ENCODE data around the gene CPSF7. TPM values are rescaled to one million over a fixed set of nuclear protein-coding genes. Genes with fewer than 3 reads are reported as not detected.

The CPSF7 gene
- total RNA-seq, 1 experiment from 2014 or later: 145 TPM

GRCh38 chr11:61361741-61362541 lies 67.8 kb downstream of the CPSF7 start, which contains the start of the genes CYB561A3 and TMEM138:
TSS of gene CYB561A3 (minus strand) at chr11:61361882. CDS start at chr11:61356713, 5,169 bp downstream.
TSS of gene TMEM138 (plus strand) at chr11:61362374. CDS start at chr11:61364391, 2,017 bp downstream.
- no peak for TF ChIP-seq CTCF (conservative IDR thresholded peaks at IDR 0.05)
- DNase-seq: peak; percentile 90
- H3K4ac ChIP-seq (ENCODE audit: low read depth, low read length): no peak within 1 kb of the TSS; the same call in 1 of the 2 replicates
- Mint-ChIP-seq H3K36me3 (ENCODE audit: insufficient read depth in 1 of 3, low read depth in 3 of 3) (peaks cover 22 to 39% (median 28%) of the 10 kb centered on the region in 3 experiments), H3K27ac (peak within 1 kb of the TSS; percentile 99), H3K27me3 (ENCODE audit: low read depth) (no peaks in the 10 kb centered on the region), H3K4me1 (peaks cover 13 to 25% of the 10 kb centered on the region in 2 experiments), H3K9me3 (no peaks in the 10 kb centered on the region; a peak in 1 of 5 replicates), H3K4me3 (peak within 1 kb of the TSS; percentile 98 to 100)
- H4K91ac ChIP-seq (ENCODE audit: insufficient read length, low read depth, low read length): no peak within 1 kb of the TSS
- peak within 1 kb of the TSS; percentile 88 for H3K27ac ChIP-seq (ENCODE audit: insufficient read length, low read depth, low read length)
- H2AK5ac ChIP-seq (ENCODE audit: insufficient read length, low read length): no peak within 1 kb of the TSS
- H4K20me1 ChIP-seq (ENCODE audit: control insufficient read depth, insufficient read depth, insufficient read length): no peaks in the 10 kb centered on the region
- no CpG with 5 or more reads among the region's 63 CpGs for WGBS (ENCODE audit: extremely low coverage, insufficient read length, low lambda C conversion rate)
- H2BK120ac ChIP-seq (ENCODE audit: low read depth, low read length, poor library complexity, severe bottlenecking): peak within 1 kb of the TSS; percentile 92
- no peaks in the 10 kb centered on the region for H3K27me3 ChIP-seq (ENCODE audit: insufficient read depth, low read length)
- no peak within 1 kb of the TSS for H3T11ph ChIP-seq (ENCODE audit: low read length)
- no peak within 1 kb of the TSS for H2AFZ ChIP-seq (ENCODE audit: low read length)
- H3K56ac ChIP-seq (ENCODE audit: insufficient read length, low read depth, low read length): no peak within 1 kb of the TSS
- no peak within 1 kb of the TSS for H2BK15ac ChIP-seq (ENCODE audit: low read depth, low read length)
- H3K14ac ChIP-seq (ENCODE audit: insufficient read depth, low read length): peak within 1 kb of the TSS; percentile 99
- H3K4me2 ChIP-seq (ENCODE audit: insufficient read depth, insufficient read length, low read length): peak within 1 kb of the TSS; percentile 83
- H2BK20ac ChIP-seq (ENCODE audit: low read depth, low read length, poor library complexity, severe bottlenecking): no peak within 1 kb of the TSS
- H2BK12ac ChIP-seq (ENCODE audit: insufficient read length, low read depth, low read length): no peak within 1 kb of the TSS
- peaks cover 6% of the 10 kb centered on the region for H3K23me2 ChIP-seq (ENCODE audit: insufficient read length, low read depth, low read length, poor library complexity, severe bottlenecking)
- H3K23ac ChIP-seq (ENCODE audit: insufficient read length, low read depth, low read length): no peak within 1 kb of the TSS
- peak within 1 kb of the TSS; percentile 97 for H3K18ac ChIP-seq (ENCODE audit: insufficient read length, low read depth, low read length)
- no peaks in the 10 kb centered on the region for H3K79me1 ChIP-seq (ENCODE audit: insufficient read depth, low read depth, low read length, poor library complexity, severe bottlenecking)
- H3K9me3 ChIP-seq (ENCODE audit: control insufficient read depth, low read depth, low read length): no peaks in the 10 kb centered on the region
- H3K4me1 ChIP-seq (ENCODE audit: insufficient read depth, low read length): no peaks in the 10 kb centered on the region
- H2BK5ac ChIP-seq (ENCODE audit: insufficient read length, low read length): peak within 1 kb of the TSS; percentile 76
- H3K79me2 ChIP-seq (ENCODE audit: insufficient read depth, low read length): peaks cover 2% of the 10 kb centered on the region; the same call in 1 of the 2 replicates
- H4K5ac ChIP-seq (ENCODE audit: insufficient read length, low read depth, low read length): peak within 1 kb of the TSS; percentile 56
- H4K8ac ChIP-seq (replicated peaks; ENCODE audit: insufficient read length, low read depth, low read length): peak within 1 kb of the TSS; percentile 64
- peak within 1 kb of the TSS; percentile 94 for H3K9ac ChIP-seq (ENCODE audit: extremely low read depth, insufficient read length, low read length)
